WERI-Rb-1 (cell line): Measurements from ENCODE around the gene FASTK.

Experiments
- DNase-seq: peaks from one replicate; pipeline ENCODE4 v3.0.0-alpha.2; 2020
- H3K27ac ChIP-seq: fragments of 250-450 bp; sonication (Bioruptor Pico); 2 replicates; pipeline ENCODE4 v1.5.1; 2020; ENCODE audit warnings: mild to moderate bottlenecking, moderate library complexity
- H3K27me3 ChIP-seq: fragments of 250-450 bp; sonication (Bioruptor Pico); 2 replicates; pipeline ENCODE4 v1.5.1; 2021; ENCODE audit warnings: mild to moderate bottlenecking, low read depth, moderate library complexity; ENCODE audit not compliant: insufficient read depth, severe bottlenecking
- H3K36me3 ChIP-seq: fragments of 250-450 bp; sonication (Bioruptor Pico); 2 replicates; pipeline ENCODE4 v1.5.1; 2020; ENCODE audit warnings: mild to moderate bottlenecking, moderate library complexity
- H3K4me3 ChIP-seq: 2 replicates; pipeline ENCODE4 v1.5.1; 2011; ENCODE audit warnings: low read depth, mild to moderate bottlenecking, control low read depth, low read length
- H3K9me3 ChIP-seq: fragments of 250-450 bp; sonication (Bioruptor Pico); 2 replicates; pipeline ENCODE4 v1.5.1; 2021; ENCODE audit warnings: mild to moderate bottlenecking, moderate library complexity; ENCODE audit not compliant: severe bottlenecking
- TF ChIP-seq, protein P1 (sequence below): IDR thresholded peaks from 2 replicates; pipeline ENCODE4 v1.5.1; 2011; ENCODE audit warnings: low read depth, mild to moderate bottlenecking, control low read depth, inconsistent platforms, low read length

FASTK gene

DNA sequence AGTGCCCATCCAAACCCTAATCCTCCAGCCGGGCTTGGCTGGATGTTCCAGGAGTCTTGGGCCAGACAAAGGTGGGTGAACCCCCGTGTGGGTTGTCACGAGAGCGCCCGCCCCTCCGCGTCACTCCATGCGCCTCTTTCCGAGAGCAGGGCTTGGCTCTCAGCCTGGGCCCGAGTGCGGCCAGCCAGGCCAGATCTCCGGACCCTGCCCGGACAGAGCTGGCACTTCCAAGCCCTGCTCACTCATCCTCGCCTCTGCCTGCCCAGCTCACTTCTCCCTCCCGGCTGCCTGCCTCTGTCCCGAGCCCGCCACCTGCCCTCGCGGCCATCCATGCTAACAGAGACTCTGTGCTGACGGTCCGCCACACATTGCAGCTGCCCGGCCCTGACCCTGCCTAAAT lies 40.3 kb upstream of the FASTK start:
- H3K36me3 ChIP-seq = peaks cover 76% of the 10 kb centered on the region
- no peak overlapping the region for H3K4me3 ChIP-seq
- H3K27ac ChIP-seq = no peak overlapping the region
- no peaks in the 10 kb centered on the region for H3K27me3 ChIP-seq
- DNase-seq = no peak
- TF ChIP-seq, protein P1, sequence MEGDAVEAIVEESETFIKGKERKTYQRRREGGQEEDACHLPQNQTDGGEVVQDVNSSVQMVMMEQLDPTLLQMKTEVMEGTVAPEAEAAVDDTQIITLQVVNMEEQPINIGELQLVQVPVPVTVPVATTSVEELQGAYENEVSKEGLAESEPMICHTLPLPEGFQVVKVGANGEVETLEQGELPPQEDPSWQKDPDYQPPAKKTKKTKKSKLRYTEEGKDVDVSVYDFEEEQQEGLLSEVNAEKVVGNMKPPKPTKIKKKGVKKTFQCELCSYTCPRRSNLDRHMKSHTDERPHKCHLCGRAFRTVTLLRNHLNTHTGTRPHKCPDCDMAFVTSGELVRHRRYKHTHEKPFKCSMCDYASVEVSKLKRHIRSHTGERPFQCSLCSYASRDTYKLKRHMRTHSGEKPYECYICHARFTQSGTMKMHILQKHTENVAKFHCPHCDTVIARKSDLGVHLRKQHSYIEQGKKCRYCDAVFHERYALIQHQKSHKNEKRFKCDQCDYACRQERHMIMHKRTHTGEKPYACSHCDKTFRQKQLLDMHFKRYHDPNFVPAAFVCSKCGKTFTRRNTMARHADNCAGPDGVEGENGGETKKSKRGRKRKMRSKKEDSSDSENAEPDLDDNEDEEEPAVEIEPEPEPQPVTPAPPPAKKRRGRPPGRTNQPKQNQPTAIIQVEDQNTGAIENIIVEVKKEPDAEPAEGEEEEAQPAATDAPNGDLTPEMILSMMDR = no peak
- no peaks in the 10 kb centered on the region for H3K9me3 ChIP-seq

DNA sequence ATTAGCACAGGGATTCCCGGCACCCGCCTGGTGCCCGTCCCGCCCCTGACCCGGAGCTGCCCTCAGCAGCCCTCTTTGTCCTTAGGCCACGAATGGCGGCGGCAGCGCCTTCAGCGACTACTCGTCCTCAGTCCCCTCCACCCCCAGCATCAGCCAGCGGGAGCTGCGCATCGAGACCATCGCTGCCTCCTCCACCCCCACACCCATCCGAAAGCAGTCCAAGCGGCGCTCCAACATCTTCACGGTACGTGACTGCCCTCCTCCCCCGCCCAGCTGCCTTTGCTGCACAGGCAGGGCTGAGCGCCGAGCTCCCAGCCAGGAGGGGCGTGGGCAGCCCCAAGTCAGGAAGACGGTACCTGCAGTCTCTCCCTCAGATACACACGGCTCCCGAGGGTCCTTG lies 39.3 kb upstream of the FASTK start:
- Histone ChIP-seq H3K36me3 (peaks cover 69% of the 10 kb centered on the region), H3K27ac (no peak overlapping the region), H3K9me3 (no peaks in the 10 kb centered on the region), H3K4me3 (no peak overlapping the region), H3K27me3 (no peaks in the 10 kb centered on the region)
- TF ChIP-seq, protein P1 = no peak
- no peak for DNase-seq

DNA sequence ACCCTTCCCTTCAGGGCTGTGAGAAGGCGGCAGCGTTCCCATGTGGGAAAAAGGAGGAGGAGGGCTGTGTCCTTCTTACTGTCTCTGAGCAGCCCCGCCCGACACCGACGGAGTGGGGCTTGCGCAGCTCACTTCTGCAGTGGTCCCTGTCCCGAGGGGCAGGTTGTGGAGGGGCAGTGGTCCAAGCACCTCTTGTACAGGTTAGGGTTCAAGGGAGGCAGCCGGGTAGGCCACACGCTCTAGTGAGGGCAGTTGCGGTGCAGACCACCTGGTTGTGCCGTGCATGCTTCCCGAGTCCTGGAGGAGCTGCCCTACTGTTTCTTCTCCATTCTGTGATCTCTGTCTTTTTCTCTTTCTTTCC lies 38.4 kb upstream of the FASTK start:
- Histone ChIP-seq H3K9me3 (no peaks in the 10 kb centered on the region), H3K36me3 (peaks cover 63% of the 10 kb centered on the region), H3K4me3 (no peak overlapping the region), H3K27ac (no peak overlapping the region), H3K27me3 (no peaks in the 10 kb centered on the region)
- TF ChIP-seq, protein P1 = no peak
- no peak for DNase-seq

DNA sequence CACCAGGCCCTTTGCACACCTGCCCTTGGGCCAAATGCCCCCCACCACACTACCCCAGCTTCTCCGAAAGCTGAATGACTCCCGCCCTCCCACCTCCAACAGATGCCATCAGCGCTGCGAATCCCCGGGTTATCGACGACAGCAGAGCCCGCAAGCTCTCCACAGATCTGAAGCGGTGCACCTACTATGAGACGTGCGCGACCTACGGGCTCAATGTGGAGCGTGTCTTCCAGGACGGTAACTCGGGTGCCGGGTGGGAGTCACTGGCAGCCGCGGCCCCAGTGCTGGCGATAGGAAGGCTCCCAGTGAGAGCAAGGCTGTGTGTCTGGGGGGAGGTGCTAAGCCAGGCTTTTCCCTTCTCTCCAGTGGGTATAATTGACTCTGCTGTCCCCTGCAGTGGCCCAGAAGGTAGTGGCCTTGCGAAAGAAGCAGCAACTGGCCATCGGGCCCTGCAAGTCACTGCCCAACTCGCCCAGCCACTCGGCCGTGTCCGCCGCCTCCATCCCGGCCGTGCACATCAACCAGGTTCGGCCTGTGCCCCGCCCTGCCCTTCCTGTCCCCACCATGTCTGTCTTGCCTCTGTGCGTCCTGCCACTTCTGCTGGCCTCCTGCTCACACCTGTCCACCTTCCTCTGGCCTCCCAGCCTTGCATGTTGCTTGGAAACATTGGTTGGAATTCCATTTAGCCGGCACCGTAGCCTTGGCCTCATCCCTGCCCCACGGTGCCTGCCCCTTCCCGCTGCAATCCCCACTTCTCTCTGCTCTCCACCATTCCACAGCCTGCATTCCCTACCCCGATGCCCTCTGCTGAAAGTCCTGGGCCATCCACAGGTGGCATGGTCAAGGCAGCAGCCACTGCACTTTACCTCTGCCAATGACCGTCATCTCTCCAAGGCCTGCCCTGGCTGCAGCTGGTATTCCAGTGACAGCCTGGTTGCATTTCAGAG lies 37.8 kb upstream of the FASTK start:
- TF ChIP-seq, protein P1 = no peak
- peaks cover 63% of the 10 kb centered on the region for H3K36me3 ChIP-seq
- H3K27ac ChIP-seq = no peak overlapping the region
- H3K27me3 ChIP-seq = no peaks in the 10 kb centered on the region
- H3K9me3 ChIP-seq = no peaks in the 10 kb centered on the region
- DNase-seq = no peak
- no peak overlapping the region for H3K4me3 ChIP-seq

DNA sequence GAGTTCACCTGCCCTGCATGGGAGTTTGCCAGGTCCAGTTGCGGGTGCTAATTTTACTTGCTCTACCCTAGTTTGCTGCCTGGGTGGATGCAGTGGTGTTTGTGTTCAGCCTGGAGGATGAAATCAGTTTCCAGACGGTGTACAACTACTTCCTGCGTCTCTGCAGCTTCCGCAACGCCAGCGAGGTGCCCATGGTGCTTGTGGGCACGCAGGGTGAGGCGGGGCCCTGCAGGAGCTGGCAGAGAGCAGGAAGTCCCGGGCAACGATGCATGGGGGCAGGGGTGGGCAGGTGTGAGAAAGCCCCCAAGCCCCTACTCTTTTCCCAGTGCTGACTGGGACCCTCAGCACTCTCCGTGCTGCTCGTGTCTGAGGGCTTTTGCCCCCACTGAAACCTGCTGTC lies 37.0 kb upstream of the FASTK start:
- TF ChIP-seq, protein P1 = no peak
- Histone ChIP-seq H3K36me3 (peaks cover 60% of the 10 kb centered on the region), H3K9me3 (no peaks in the 10 kb centered on the region), H3K4me3 (no peak overlapping the region), H3K27ac (no peak overlapping the region), H3K27me3 (no peaks in the 10 kb centered on the region)
- DNase-seq = no peak
